NCI-H1092 (cell line): ENCODE data around the gene ACOT11.

Experiments used
- DNase-seq: peaks from one replicate; lab custom pipeline; 2025; lab: John Stamatoyannopoulos, UW

ACOT11 gene

DNA sequence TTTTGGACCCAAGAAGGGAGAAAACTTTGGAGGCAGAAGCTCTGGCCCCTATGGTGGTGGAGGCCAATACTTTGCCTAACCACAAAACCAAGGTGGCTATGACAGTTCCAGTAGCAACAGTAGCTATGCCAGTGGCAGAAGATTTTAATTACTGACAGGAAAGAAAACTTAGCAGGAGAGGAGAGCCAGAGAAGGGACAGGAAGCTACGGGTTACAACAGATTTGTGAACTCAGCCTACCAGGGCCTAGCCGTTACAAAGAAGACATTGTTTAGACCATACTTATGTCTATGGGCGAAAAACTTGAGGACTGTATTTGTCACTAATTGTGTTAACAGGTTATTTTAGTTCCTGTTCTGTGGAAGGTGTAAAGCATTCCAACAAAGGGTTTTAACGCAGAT lies 10.4 kb upstream of the ACOT11 start:
- DNase-seq, result no peak

- no peak for DNase-seq
Observed at GRCh38 chr1:54538538-54538937, 9.5 kb upstream of the ACOT11 start.

GRCh38 chr1:54540582-54541295 lies 7.3 kb upstream of the ACOT11 start:
- no peak for DNase-seq

DNA sequence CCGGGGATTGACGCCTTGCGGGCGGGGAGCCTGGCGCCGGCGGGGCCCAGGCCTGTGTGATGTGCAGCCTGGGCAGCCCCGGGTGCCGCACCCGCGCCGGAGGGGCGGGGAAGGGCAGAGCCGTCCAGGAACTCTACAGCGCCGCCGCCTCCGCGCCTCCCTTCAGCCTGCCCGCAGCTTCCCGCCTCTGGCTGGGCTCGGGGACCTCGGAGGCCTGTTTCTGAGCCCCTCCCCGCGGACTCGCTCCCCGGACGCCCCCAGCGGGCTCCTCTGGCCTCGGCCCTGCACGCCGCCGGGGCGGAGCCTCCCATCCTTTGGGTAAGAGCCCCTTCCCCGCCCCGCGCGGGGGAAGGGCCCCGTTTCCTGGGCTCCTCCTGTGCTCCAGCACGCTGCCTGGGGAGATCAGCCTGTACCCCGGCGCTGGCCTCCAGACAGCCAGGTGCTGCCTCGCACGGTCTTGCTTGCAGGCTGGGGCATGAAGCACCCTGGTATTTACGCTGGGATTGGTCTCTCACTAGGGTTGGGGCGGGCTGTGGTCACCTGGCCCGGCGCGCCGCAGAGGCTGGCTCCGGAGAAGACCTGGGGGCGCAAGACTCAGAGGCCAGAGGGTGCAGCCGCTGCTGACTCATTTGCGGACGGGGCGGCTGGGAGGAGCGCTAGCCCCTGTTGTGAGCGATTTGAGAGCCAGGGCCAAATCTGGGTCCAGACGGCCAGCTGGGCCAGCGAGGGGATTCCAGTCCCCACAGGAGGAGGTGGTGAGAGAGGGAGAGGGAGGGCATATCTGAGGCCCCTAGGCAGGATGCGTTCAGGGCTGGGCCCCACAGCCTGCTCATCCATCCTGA lies 5.7 kb upstream of the ACOT11 start:
- DNase-seq, result peak; percentile 56

GRCh38 chr1:54542962-54543539 lies 5.0 kb upstream of the ACOT11 start:
- DNase-seq, result no peak

DNA sequence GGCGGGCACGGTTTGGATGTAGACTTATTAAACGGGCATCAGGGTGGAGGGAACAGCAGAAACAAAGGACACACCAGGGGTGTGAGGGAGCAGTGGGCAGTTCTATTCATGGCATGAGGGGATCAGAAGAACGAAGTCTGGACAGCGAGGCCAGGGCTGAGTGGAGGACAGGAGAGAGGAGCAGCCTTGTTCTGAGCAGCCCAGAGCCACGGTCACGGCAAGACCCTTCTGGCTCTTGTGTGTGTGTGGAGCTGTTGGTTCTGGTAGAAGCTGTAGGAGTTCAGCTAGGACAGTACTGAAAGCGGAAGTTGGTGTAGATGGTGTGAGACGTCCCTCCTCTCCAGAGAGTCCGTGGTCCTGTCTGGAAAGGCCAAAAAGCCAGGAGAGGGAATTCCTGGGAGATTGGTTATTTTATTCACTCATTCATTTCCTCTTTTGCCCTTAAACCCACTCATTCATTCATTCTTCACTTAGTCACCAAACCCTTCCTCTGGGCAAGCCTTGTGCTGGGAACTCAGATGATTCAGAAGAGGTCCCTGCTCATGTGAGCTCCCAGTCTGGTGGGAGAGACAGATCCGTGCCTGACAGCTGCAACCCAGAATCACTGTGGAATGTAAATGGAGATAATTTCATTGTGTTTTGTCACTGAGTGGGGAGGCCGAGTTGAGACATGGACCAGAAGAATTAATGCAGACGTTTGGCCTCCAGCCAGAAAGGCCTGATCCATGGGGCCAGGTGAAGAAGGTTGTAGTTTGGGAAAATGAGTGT lies 4.1 kb upstream of the ACOT11 start:
- DNase-seq, result no peak

DNA sequence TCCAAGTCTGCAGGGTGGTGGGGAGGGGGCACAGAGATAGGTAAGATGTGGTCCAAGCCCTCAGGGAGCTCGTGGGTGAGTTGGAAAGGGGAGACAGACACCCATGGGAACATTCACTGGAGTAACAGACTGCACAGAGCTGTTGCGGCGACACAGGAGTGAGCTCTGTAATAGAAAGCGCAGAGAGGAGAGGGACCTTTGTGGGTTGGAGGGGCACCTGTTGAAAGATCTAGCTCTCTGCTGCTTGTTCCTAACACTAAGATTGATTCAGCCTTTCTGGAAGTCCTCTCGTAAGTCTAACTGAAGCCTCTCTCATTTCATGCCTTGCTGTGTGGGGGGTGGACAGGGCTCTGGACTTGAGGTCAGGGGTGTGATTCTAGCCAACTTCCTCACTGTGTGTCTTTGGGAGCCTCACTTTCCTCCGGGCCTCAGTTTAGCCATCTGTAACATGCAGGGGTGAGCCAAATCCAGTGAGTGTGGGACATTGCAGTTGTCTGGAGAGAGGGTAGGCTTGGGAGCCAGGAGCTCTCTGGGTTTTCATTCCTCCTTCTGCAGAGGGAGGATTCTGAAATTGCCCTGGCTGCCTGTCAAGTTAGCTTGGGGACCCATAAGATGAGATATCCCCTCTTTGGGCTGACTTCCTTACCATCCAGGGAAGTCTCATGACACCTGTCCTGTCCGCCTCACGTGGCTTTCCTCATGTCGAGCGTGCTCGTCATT lies 2.0 kb upstream of the ACOT11 start:
- no peak for DNase-seq

DNA sequence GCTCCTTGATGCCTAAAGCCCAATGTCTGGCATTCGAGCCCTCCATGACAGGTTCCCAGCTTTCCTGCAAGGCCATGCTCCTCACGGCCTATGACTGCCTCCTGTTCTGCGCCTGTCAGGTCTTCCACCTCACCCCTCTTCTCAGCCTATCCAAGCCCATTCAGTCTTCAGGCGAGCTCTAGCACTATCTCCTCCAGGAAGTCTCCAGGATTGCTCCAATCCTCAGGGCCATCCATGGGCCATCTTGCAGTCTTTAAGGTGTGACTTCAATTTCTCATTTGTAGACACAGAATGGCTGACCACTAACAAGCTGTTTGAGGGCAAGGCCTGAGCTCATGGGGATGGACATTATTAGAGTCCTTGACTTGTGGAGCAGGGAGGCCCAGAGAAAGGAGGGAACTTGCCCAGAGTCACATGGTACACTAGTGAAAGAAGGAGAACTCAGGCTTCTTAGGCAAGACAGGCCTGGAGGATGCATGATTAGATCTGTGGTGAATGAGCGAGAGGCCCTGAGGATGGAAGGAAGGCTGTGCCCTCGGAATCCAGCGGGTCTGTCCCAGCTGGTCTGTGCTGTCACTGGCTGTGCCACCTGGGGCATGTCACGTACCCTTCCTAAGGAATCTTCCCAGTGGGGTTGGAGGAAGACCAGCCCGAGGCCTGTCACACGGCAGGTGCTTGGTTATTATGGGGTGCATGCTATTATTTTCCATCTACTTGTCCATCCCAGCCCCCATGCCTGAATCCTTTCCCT lies 1.2 kb upstream of the ACOT11 start:
- no peak for DNase-seq

DNA sequence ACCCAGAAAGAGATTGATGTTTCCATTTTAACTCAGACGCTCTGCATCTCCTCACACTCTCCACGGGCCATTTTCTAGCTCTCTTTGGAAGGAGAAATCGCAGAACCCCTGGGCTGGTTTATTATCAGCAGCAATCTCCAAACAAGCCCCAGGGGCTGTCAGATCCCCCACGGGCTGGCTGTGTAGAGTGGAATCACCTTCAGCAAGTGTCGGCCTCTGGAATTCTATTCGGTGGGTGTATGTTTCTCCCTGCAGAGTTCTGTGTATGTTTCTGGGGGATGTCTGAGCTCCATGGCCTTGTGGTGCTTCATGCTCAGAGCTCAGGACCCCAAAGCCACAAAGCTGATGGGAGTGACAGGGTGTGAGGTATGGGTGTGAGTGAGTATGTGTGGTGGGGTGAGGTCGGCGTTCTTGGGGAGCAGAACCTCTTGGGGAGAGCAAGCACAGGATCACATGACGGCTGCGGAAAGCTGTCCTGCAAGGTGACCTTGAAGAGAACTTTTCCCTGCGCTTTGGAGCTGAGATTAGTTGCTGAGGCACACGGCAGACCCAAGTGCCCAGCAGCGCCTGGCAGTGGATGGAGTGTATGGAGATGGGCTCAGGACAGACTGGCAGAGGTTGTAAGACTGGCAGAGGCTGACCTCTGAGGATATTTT lies 489 bp downstream of the ACOT11 start:
- no peak for DNase-seq

GRCh38 chr1:54549181-54549924 lies 1.3 kb downstream of the ACOT11 start:
- no peak for DNase-seq

DNA sequence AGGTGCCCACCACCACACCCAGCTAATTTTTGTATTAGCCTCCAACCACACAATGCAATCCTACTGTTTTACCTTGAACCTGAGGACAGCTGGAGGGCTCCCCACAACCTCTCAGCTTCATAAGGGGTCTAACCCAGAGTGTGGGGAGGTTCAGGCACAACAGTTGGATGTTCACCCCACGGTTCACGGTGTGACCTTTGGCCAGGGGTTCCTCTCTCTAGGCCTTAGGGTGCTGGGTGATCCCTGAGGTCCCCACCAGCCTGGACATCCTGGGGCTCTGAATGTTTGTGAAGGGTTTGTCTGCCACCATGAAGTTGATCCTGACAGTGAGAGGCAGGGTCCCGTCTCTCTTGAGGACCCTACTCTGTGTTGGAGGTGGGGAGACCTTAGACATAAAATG lies 3.9 kb downstream of the ACOT11 start:
- no peak for DNase-seq

DNA sequence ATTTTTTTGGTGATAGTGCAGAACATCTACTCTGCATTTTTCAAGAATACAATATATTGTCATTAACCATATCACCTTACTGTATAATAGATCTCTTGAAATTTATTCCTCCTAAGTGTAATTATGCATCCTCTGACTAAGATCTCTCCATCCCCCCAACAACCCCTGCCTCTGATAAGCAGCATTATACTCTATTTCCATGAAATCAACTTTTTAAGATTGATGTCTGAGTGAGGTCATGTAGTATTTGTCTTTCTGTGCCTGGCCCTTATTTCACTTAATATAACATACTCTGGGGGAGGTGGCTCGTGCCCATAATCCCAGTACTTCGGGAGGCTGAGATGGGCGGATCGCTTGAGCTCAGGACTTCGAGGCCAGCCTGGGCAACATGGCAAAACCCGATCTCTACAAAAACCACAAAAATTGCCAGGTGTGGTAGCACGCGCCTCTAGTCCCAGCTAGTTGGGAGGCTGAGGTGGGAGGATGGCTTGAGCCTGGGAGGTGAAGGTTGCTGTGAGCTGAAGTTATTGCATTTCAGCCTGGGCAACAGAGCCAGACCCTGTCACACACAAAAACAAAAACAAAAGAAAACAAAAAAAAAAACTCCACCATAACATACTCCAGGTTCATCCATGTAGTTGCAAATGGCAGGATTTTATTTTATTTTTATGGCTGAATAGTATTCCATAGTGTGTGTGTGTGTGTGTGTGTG lies 5.7 kb downstream of the ACOT11 start:
- DNase-seq, result no peak

DNA sequence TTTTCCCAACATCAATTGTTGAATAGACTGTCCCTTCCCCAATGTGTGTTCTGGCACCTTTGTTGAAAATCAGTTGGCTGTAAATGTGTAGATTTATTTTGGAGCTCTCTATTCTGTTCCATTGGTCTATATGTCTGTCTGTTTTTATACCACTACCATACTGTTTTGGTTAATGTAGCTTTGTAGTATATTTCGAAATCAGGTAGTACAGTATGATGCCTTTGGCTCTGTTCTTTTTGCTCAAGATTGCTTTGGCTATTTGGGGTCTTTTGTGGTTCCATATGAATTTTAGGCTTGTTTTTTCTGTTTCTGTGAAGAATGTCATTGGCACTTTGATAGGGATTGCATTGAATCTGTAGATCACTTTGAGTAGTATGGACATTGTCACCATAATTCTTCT lies 8.1 kb downstream of the ACOT11 start:
- no peak for DNase-seq

- no peak for DNase-seq
Observed at GRCh38 chr1:54557671-54558355, 9.8 kb downstream of the ACOT11 start.

DNA sequence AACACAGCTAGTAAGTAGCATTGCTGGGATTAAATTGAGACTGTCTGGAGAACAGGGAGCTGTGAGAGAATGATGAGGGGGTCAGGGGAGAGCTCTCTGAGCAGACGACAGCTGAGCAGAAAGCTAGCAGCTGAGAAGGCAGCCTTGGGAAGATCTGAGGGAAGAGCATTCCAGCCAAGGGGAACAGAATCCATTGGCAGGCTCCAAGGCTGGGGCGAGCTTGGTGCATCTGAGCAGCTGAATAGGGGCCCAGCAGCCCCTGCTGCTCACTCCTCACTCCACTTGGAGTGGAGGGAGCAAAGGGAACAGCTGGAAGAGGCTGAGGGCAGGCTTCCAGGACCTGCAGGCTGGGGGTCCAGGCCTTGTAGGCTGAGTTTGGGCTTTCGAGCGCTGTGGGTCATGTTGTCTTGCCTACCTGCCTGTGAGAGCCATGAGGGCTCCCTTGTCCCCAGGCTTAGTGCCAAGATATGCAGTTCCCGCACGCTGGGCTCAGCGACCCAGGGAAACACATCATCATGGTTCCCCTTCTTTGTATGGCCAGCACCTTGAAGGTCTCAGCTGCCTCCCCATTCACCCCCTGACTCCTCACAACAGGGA lies 10.5 kb downstream of the ACOT11 start:
- DNase-seq, result no peak

DNA sequence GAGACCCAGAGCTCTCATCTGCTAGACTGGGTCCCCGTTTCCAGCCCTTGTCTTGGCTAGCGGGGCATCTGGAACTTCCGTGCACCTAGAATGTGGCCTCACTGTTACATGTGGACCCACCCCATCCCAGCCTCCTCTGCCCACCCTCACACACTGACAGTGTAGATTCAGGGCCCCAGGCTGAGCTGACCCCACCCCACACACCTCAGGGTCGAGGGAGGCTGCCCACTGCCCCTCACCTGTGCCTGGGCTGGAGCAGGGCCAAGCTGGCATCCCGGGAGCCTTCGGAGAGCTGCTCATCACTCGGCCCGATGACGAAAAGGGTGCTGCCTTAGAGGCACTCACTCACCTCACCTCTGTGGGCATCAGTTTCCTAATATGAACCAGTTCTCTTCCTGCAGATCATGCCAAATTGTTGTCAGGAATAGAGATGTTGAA lies 11.1 kb downstream of the ACOT11 start:
- DNase-seq, result no peak

DNA sequence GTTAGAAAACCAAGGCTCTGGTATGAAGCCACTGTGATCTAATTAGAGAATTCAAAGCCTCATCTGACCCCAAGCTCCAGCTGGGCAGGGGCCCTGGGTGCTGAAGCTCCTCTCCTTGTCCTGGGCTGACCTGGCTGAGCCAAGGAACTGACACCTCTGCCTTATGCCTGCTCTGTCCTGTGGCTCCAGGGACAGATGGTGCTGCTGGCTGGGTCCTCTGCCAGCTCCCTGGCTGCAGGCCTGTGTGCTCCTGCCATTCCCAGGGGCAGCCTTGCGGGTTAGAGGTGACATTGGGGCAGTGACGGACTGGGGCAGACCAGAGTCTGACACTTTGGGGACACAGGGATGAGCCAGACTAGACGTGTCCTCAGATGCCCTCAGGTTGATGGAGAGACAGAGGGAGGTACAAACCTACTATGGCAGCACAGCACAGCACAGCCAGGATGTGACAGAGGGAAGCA lies 11.8 kb downstream of the ACOT11 start:
- no peak for DNase-seq
